MM.1S (cell line): ENCODE results near the gene NATD1.

Experiments used
- EZH2 ChIP-seq: fragments of 300-600 bp; sonication (generic); optimal IDR thresholded peaks from 2 replicates; pipeline ENCODE3; 2017; ENCODE audit warnings: low read depth, mild to moderate bottlenecking, antibody characterized with exemption, low read length, mixed read lengths
- TF ChIP-seq, protein P1 (sequence below): fragments of 300-600 bp; sonication (generic); IDR thresholded peaks from 2 replicates; pipeline ENCODE4 v1.5.1; 2016; ENCODE audit warnings: antibody characterized with exemption, low read length, mixed read lengths

DNA sequence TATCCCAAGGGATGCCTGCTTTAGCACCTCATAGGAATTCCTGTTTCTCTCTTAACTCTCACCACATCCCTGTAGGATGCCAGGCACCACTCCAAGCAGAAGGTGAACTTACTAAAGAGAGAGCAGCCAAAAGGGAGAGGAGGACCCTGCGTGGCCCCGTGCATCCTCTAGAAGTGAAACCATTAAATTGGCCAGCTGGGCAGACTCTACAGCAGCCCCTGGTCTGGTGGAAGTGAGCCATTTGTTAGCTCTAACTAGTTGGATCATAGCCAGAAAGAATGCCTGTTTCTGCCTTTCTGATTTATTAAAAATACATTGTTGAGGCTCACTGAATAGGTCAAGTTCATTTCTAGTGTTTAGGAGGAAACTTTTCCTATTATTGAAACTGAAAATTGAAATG lies 61.5 kb downstream of the NATD1 start:
- TF ChIP-seq EZH2 = no peak
- TF ChIP-seq, protein P1, sequence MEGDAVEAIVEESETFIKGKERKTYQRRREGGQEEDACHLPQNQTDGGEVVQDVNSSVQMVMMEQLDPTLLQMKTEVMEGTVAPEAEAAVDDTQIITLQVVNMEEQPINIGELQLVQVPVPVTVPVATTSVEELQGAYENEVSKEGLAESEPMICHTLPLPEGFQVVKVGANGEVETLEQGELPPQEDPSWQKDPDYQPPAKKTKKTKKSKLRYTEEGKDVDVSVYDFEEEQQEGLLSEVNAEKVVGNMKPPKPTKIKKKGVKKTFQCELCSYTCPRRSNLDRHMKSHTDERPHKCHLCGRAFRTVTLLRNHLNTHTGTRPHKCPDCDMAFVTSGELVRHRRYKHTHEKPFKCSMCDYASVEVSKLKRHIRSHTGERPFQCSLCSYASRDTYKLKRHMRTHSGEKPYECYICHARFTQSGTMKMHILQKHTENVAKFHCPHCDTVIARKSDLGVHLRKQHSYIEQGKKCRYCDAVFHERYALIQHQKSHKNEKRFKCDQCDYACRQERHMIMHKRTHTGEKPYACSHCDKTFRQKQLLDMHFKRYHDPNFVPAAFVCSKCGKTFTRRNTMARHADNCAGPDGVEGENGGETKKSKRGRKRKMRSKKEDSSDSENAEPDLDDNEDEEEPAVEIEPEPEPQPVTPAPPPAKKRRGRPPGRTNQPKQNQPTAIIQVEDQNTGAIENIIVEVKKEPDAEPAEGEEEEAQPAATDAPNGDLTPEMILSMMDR = no peak
